Adrenal gland (tissue), 12 donors: Measurements from ENCODE around the gene METTL26. TPM values are rescaled to one million over a fixed set of nuclear protein-coding genes. Genes with fewer than 3 reads are reported as not detected.

Experiments
- DNase-seq, 7 donors: peaks; one replicate each; pipeline ENCODE4 v3.0.0-alpha.2; 2019 to 2020
- H3K27ac ChIP-seq, 5 donors: fragments of 200-600 bp; sonication (generic) in 4 of 5; 1 replicate in 3 of 5; 2 replicates in 2 of 5; pipeline versions ENCODE4 v1.5.1 to v1.8.0; 2016 to 2020; ENCODE audit warnings: mild to moderate bottlenecking in 1 of 5
- H3K27me3 ChIP-seq: fragments of 200-600 bp; 2 replicates; pipeline ENCODE4 v1.8.0; 2021
- H3K36me3 ChIP-seq, 2 donors: fragments of 200-600 bp; replicated peaks in 1 of 2; 1 replicate in 1 of 2; 2 replicates in 1 of 2; pipeline versions ENCODE4 v1.5.1 to v1.8.0; 2018 to 2022
- H3K4me1 ChIP-seq, 2 donors: fragments of 200-600 bp; replicated peaks in 1 of 2; 1 replicate in 1 of 2; 2 replicates in 1 of 2; pipeline versions ENCODE4 v1.5.1 to v1.8.0; 2018 to 2021
- H3K4me3 ChIP-seq, 4 donors: fragments of 200-600 bp; sonication (generic) in 3 of 4; one replicate each; pipeline ENCODE4 v1.5.1; 2016 to 2018
- H3K9me3 ChIP-seq, 3 donors: fragments of 200-600 bp; sonication (generic) in 1 of 3; replicated peaks in 1 of 3; 1 replicate in 2 of 3; 2 replicates in 1 of 3; pipeline versions ENCODE4 v1.5.1 to v1.8.0; 2016 to 2021
- POLR2A ChIP-seq, 2 donors: fragments of 450-650 bp; IDR thresholded peaks; one replicate each; pipeline ENCODE4 v1.6.1; 2017; ENCODE audit warnings: antibody characterized with exemption in 2 of 2, mild to moderate bottlenecking in 2 of 2, moderate library complexity in 1 of 2
- WGBS, 4 donors: extraction: QIAGEN DNeasy Blood & Tissue Kit in 2 of 4; methylation state at CpG; one replicate each; pipeline versions ENCODE4 v1.1.5 to v1.1.7; 2013 to 2017; 5-methylcytosine and 5-hydroxymethylcytosine counted together
- intact Hi-C, 2 donors: fragments of 100-400 bp; cut with DNase I; formaldehyde crosslinking; loops; one replicate each; pipeline versions ENCODE4 v1.14.1 to v1.15.0; 2022 to 2023
- polyA plus RNA-seq, 3 donors: library from polyadenylated mRNA; stranded (reverse); fragments of 200-250 nt in 2 of 3; fragments of 350-450 nt in 1 of 3; fragmentation: Illumina TruSeq in 1 of 3; extraction: RNeasy Lipid Tissue Mini Kit (QIAGEN cat#74804) in 1 of 3; gene quantifications; one replicate each; pipeline ENCODE4 v1.2.3, GENCODE V29; 2013 to 2014
- total RNA-seq, 9 donors: library from RNA; depleted of rRNA in 4 of 9; stranded (reverse); fragments of >200 nt in 4 of 9; fragments of 120-200 nt in 1 of 9; fragmentation: NEBNext Ultra II Directional in 1 of 9; extraction: Animal tissue kit (Norgen Biotek cat#: 25700) in 1 of 9; gene quantifications; one replicate each; pipeline versions ENCODE4 v1.1.0 to v1.2.4, GENCODE V29; 2013 to 2023
- TF ChIP-seq, protein P1 (sequence below), 6 experiments: fragments of 450-650 bp in 4 of 6; fragments of 200-600 bp in 2 of 6; sonication (generic) in 1 of 6; IDR thresholded peaks; 1 replicate in 5 of 6; 2 replicates in 1 of 6; pipeline versions ENCODE4 v1.5.1 to v1.8.0; 2016 to 2021; ENCODE audit warnings: antibody characterized with exemption in 6 of 6, mild to moderate bottlenecking in 2 of 6, moderate library complexity in 1 of 6
- donor health status: healthy with polysubstance abuse.
- donor health status: Bipolar disorder and iron deficiency.
- donor health status: DM: yes; HTN: yes; CAD: no.
- donor health status: DM: no; HTN: no; CAD: no.
- donor health status: DM: no; HTN: no; CAD: no.
- donor health status: DM: yes; HTN: yes; CAD: no.

METTL26 gene
- total and polyA plus RNA-seq, 12 donors = 40.4 to 403 (median 130) TPM

DNA sequence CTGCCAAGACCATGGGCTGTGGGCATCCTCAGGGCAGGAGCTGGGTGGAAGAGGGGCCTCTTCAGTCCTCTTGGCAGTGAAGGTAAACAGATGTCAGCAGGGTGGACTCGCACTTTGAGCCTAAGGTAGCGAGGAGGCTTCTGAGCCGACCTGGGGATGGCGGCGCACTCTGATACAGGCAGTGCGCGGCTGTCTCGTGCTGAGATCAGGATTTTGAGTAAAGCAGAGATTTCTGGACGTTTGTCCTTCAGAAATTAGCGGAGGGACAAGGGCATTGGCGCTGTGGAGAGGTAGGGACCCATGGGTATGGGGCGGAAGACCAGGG is 39.4 kb downstream of the METTL26 start:
- TF ChIP-seq, protein P1, sequence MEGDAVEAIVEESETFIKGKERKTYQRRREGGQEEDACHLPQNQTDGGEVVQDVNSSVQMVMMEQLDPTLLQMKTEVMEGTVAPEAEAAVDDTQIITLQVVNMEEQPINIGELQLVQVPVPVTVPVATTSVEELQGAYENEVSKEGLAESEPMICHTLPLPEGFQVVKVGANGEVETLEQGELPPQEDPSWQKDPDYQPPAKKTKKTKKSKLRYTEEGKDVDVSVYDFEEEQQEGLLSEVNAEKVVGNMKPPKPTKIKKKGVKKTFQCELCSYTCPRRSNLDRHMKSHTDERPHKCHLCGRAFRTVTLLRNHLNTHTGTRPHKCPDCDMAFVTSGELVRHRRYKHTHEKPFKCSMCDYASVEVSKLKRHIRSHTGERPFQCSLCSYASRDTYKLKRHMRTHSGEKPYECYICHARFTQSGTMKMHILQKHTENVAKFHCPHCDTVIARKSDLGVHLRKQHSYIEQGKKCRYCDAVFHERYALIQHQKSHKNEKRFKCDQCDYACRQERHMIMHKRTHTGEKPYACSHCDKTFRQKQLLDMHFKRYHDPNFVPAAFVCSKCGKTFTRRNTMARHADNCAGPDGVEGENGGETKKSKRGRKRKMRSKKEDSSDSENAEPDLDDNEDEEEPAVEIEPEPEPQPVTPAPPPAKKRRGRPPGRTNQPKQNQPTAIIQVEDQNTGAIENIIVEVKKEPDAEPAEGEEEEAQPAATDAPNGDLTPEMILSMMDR (IDR thresholded peaks at IDR 0.05) = no peak
- no peak for TF ChIP-seq POLR2A (IDR thresholded peaks at IDR 0.05)
- no peak for DNase-seq
- Histone ChIP-seq H3K4me1 (peaks cover 7 to 15% of the 10 kb centered on the region in 2 donors), H3K36me3 (peaks cover 0 to 3% of the 10 kb centered on the region in 2 donors), H3K27ac (no peak overlapping the region), H3K27me3 (no peaks in the 10 kb centered on the region), H3K9me3 (no peaks in the 10 kb centered on the region), H3K4me3 (no peak overlapping the region)
- WGBS, 4 donors = 90 to 95% (median 94%) methylated on average over 11 to 12 of the region's 12 CpGs
- intact Hi-C loops = no loop called here

DNA sequence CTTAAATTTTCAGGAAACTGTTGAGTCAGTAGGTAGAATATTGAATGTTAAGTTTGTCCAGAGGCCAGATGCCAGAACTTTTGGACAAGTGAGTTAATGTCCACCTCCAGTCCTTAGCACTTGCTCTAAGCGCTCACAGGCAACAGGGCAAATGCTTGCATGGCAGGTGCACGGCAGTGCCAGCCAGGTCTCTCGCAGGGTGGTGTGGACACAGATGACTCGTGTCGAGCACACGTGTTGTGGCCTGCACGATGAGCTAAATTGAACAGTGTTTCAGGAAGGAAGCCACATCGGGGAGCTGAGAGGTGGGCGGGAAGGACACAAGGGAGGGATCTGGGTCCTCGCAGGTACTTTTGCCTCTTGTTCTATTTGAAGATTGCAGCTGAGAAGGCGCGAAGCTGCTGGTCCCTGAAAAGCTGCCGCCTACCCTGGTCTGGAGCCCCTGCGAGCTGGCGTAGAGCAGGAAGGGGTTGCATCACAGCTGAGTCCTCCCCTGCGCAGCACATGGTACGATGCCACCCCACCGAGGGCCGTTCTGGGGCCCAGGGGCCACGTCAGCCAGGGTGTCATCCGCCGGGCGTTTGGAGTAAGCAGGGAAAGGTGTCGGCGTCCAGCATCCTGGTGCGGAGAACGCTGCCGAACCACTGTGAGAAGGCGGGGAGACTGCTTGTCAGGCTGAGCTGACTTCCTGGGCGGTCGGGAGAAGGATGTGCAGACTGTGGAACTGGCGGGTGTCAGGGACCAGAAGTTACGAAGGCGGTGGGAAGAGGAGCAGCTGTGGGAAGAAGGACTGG is 40.0 kb downstream of the METTL26 start:
- 86 to 92% (median 89%) methylated on average over 24 to 34 of the region's 34 CpGs for WGBS, 4 donors
- H3K9me3 ChIP-seq = no peaks in the 10 kb centered on the region
- peaks cover 9 to 18% of the 10 kb centered on the region in 2 donors for H3K4me1 ChIP-seq
- no peaks in the 10 kb centered on the region for H3K27me3 ChIP-seq
- no peak overlapping the region for H3K27ac ChIP-seq
- H3K4me3 ChIP-seq = no peak overlapping the region
- intact Hi-C loops = no loop called here
- DNase-seq = no peak
- H3K36me3 ChIP-seq = peaks cover 0 to 3% of the 10 kb centered on the region in 2 donors
- no peak for TF ChIP-seq POLR2A (IDR thresholded peaks at IDR 0.05)
- TF ChIP-seq, protein P1 (IDR thresholded peaks at IDR 0.05) = no peak

DNA sequence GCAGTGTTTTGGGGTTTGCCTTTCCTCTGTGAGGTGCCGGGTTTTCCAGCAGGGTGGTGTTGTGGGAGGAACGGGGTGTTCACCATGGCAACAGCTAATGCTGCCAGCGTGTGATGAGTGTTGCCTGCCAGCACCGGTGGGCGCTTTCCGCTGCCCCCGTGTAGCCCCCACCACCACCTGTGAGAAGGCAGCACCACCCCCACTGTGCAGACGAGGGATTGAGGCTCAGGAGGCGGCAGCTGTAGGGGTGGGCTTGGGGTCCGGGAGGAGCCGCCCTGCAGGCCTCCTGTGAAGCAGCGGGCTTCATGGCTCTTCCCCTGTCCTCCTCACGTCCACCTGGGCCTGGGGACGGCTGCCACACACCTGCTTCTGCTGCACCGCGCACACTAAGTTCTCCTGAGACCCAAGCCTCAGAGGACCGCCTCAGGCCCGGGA is 41.0 kb downstream of the METTL26 start:
- peaks cover 17 to 20% of the 10 kb centered on the region in 2 donors for H3K4me1 ChIP-seq
- H3K36me3 ChIP-seq = peaks cover 0 to 1% of the 10 kb centered on the region in 2 donors
- H3K4me3 ChIP-seq = no peak overlapping the region
- no peaks in the 10 kb centered on the region for H3K27me3 ChIP-seq
- no peak overlapping the region for H3K27ac ChIP-seq
- TF ChIP-seq POLR2A (IDR thresholded peaks at IDR 0.05) = no peak
- TF ChIP-seq, protein P1 (IDR thresholded peaks at IDR 0.05) = no peak
- 87 to 93% (median 91%) methylated on average over 6 to 18 of the region's 18 CpGs for WGBS, 4 donors
- no peaks in the 10 kb centered on the region for H3K9me3 ChIP-seq
- DNase-seq = no peak
- intact Hi-C loops = no loop called here

DNA sequence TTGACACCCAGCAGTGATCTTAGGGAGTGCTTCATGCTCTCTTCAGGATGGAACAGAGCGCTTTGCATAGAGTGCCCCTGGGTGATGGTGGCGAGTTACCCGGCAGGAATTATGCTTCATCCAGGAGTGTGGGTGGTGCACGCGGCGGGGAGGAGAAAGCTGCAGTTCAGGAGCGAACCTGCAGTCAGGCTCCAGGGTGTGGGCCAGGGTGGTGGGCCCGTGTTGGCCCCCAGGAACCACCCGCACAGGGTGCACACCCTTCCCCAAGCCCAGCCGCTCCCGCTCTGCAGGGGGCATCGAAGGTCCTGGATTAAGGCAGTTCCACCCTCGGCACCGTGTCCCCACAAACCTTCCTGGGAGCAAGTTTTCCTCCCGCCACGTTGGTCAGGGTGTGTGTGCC is 42.3 kb downstream of the METTL26 start:
- no peaks in the 10 kb centered on the region for H3K27me3 ChIP-seq
- WGBS, 4 donors = 83 to 91% (median 90%) methylated on average over 6 to 16 of the region's 16 CpGs
- intact Hi-C loops = no loop called here
- TF ChIP-seq, protein P1 (IDR thresholded peaks at IDR 0.05) = no peak
- TF ChIP-seq POLR2A (IDR thresholded peaks at IDR 0.05) = no peak
- peaks cover 17 to 20% of the 10 kb centered on the region in 2 donors for H3K4me1 ChIP-seq
- H3K4me3 ChIP-seq = no peak overlapping the region
- H3K9me3 ChIP-seq = no peaks in the 10 kb centered on the region
- DNase-seq = no peak
- no peak overlapping the region for H3K27ac ChIP-seq
- H3K36me3 ChIP-seq = no peaks in the 10 kb centered on the region
